IMR-90 (cell line): ENCODE measurements around the gene LMAN2. TPM values are rescaled to one million over a fixed set of nuclear protein-coding genes. Genes with fewer than 3 reads are reported as not detected.
A peak's percentile ranks its signal among the peaks of the same experiment; 100 is the strongest.

Source experiments
- ATAC-seq: fragments of 200-7000 bp; cut with Tn5 transposase; 2 replicates; pipeline ENCODE4 v1.9.1; 2020; ENCODE audit warnings: low read depth, mild to moderate bottlenecking, moderate library complexity
- BruUV-seq: library from RNA; stranded (reverse); fragments of 400-500 nt; replicated peaks from 2 replicates; lab custom pipeline; 2021; lab: Mats Ljungman, UMichigan
- CTCF ChIA-PET: fragments of 300-600 bp; formaldehyde crosslinking; extraction: SDS; loops from one replicate; lab custom pipeline; 2021; ENCODE audit warnings: antibody characterized with exemption; lab: Yijun Ruan, JAX
- POLR2A ChIA-PET: fragments of 300-600 bp; sonication (Branson Sonifier 250); formaldehyde crosslinking; loops from one replicate; lab custom pipeline; 2022; ENCODE audit warnings: antibody characterized with exemption; ENCODE audit not compliant: unreplicated experiment; lab: Charles Lee
- DNase-seq: peaks from one replicate; pipeline ENCODE4 v3.0.0; 2013
- H2AFZ ChIP-seq: replicated peaks from 2 replicates; pipeline ENCODE3; 2013; ENCODE audit warnings: low read length, mild to moderate bottlenecking; ENCODE audit not compliant: poor library complexity
- H2AK5ac ChIP-seq: 2 replicates; pipeline ENCODE4 v1.6.1; 2013; ENCODE audit warnings: low read depth, low read length, inconsistent platforms
- H2AK9ac ChIP-seq: replicated peaks from 2 replicates; pipeline ENCODE3; 2013; ENCODE audit warnings: mild to moderate bottlenecking, low read depth, low read length, moderate library complexity; ENCODE audit not compliant: poor library complexity
- H2BK120ac ChIP-seq: 2 replicates; pipeline ENCODE4 v1.6.1; 2013; ENCODE audit warnings: low read depth, low read length, inconsistent platforms
- H2BK15ac ChIP-seq: 3 replicates; pipeline ENCODE4 v1.6.1; 2013; ENCODE audit warnings: low read depth, low read length, inconsistent platforms
- H2BK20ac ChIP-seq: 2 replicates; pipeline ENCODE4 v1.6.1; 2013; ENCODE audit warnings: low read depth, mild to moderate bottlenecking, inconsistent platforms, low read length, moderate library complexity
- H2BK5ac ChIP-seq: 2 replicates; pipeline ENCODE4 v1.6.1; 2013; ENCODE audit warnings: mild to moderate bottlenecking, low read depth, low read length, inconsistent platforms; ENCODE audit not compliant: poor library complexity, severe bottlenecking
- H3K14ac ChIP-seq: replicated peaks from 2 replicates; pipeline ENCODE4 v1.6.1; 2013; ENCODE audit warnings: low read depth, low read length, inconsistent platforms
- H3K18ac ChIP-seq: 2 replicates; pipeline ENCODE4 v1.6.1; 2013; ENCODE audit warnings: low read depth, low read length, control low read depth
- H3K23ac ChIP-seq: 2 replicates; pipeline ENCODE4 v1.6.1; 2013; ENCODE audit warnings: low read depth, low read length, inconsistent platforms
- H3K27ac ChIP-seq: 2 replicates; pipeline ENCODE4 v1.5.1; 2013; ENCODE audit warnings: mild to moderate bottlenecking, control low read depth, low read length; ENCODE audit not compliant: insufficient read depth
- H3K27me3 ChIP-seq: 2 replicates; pipeline ENCODE4 v1.6.1; 2013; ENCODE audit warnings: low read length; ENCODE audit not compliant: control insufficient read depth, insufficient read depth
- H3K36me3 ChIP-seq: 2 replicates; pipeline ENCODE4 v1.6.1; 2013; ENCODE audit warnings: low read length, mixed read lengths; ENCODE audit not compliant: control insufficient read depth, insufficient read depth
- H3K4ac ChIP-seq: 2 replicates; pipeline ENCODE4 v1.6.1; 2013; ENCODE audit warnings: low read depth, low read length, inconsistent platforms
- H3K4me1 ChIP-seq: 2 replicates; pipeline ENCODE4 v1.6.1; 2013; ENCODE audit warnings: low read length, mixed read lengths; ENCODE audit not compliant: control insufficient read depth, insufficient read depth
- H3K4me2 ChIP-seq: 2 replicates; pipeline ENCODE4 v1.6.1; 2013; ENCODE audit warnings: low read depth, mild to moderate bottlenecking, control low read depth, low read length, moderate library complexity
- H3K4me3 ChIP-seq: 2 replicates; pipeline ENCODE4 v1.5.1; 2013; ENCODE audit warnings: low read depth, mild to moderate bottlenecking, control low read depth, low read length, moderate library complexity; ENCODE audit not compliant: insufficient read depth
- H3K56ac ChIP-seq: 2 replicates; pipeline ENCODE4 v1.6.1; 2013; ENCODE audit warnings: low read length, inconsistent platforms; ENCODE audit not compliant: insufficient read depth; ENCODE audit errors: extremely low read depth
- H3K79me1 ChIP-seq, 2 experiments: 2 replicates each; pipeline ENCODE4 v1.6.1; 2013; ENCODE audit warnings: low read length in 2 of 2, inconsistent platforms in 1 of 2, low read depth in 1 of 2
- H3K9ac ChIP-seq: 2 replicates; pipeline ENCODE4 v1.6.1; 2013; ENCODE audit warnings: low read depth, low read length, control low read depth
- H3K9me1 ChIP-seq: 2 replicates; pipeline ENCODE4 v1.6.1; 2013; ENCODE audit warnings: low read length, inconsistent platforms; ENCODE audit not compliant: insufficient read depth
- H3K9me3 ChIP-seq: 2 replicates; pipeline ENCODE4 v1.6.1; 2013; ENCODE audit warnings: low read length; ENCODE audit not compliant: control insufficient read depth, insufficient read depth
- H4K20me1 ChIP-seq: 2 replicates; pipeline ENCODE4 v1.6.1; 2013; ENCODE audit warnings: low read length, inconsistent platforms; ENCODE audit not compliant: insufficient read depth
- H4K5ac ChIP-seq: 2 replicates; pipeline ENCODE4 v1.6.1; 2013; ENCODE audit warnings: mild to moderate bottlenecking, low read depth, low read length, control low read depth
- H4K8ac ChIP-seq, 2 experiments: 2 replicates each; pipeline ENCODE4 v1.6.1; 2013; ENCODE audit warnings: low read depth in 2 of 2, low read length in 2 of 2, control low read depth in 1 of 2, inconsistent platforms in 1 of 2
- H4K91ac ChIP-seq: 2 replicates; pipeline ENCODE4 v1.6.1; 2013; ENCODE audit warnings: low read depth, low read length, inconsistent platforms; ENCODE audit not compliant: insufficient read depth
- FOS ChIP-seq: fragments of 150-350 bp; IDR thresholded peaks from 2 replicates; pipeline ENCODE4 v1.6.1; 2016; ENCODE audit warnings: low read depth, low read length
- MAFK ChIP-seq: IDR thresholded peaks from 2 replicates; pipeline ENCODE4 v1.6.1; 2012; ENCODE audit warnings: low read depth, low read length, improper control_type of control experiment
- MAZ ChIP-seq: IDR thresholded peaks from 2 replicates; pipeline ENCODE4 v1.6.1; 2012; ENCODE audit warnings: low read depth, mild to moderate bottlenecking, low read length, improper control_type of control experiment, moderate library complexity, borderline replicate concordance
- RAD21 ChIP-seq: IDR thresholded peaks from 2 replicates; pipeline ENCODE4 v1.6.1; 2012; ENCODE audit warnings: low read length, improper control_type of control experiment
- RCOR1 ChIP-seq: IDR thresholded peaks from 2 replicates; pipeline ENCODE4 v1.6.1; 2012; ENCODE audit warnings: mild to moderate bottlenecking, low read length, improper control_type of control experiment; ENCODE audit not compliant: insufficient replicate concordance
- RFX5 ChIP-seq: IDR thresholded peaks from 2 replicates; pipeline ENCODE4 v1.8.0; 2012; ENCODE audit warnings: low read depth, mild to moderate bottlenecking, low read length, moderate library complexity
- WGBS, 2 experiments: methylation state at CpG; one replicate each; pipeline versions ENCODE4 v1.1.5 to v1.1.7; 2013; ENCODE audit warnings: missing lambda C conversion rate in 2 of 2; ENCODE audit not compliant: insufficient read length in 1 of 2; ENCODE audit errors: extremely low coverage in 2 of 2; 5-methylcytosine and 5-hydroxymethylcytosine counted together
- dilution Hi-C: fragments of 300-500 bp; cut with HindIII; formaldehyde crosslinking; loops from one replicate; pipeline ENCODE4 v1.14.3; 2018; ENCODE audit warnings: low sequenced_read_pairs; ENCODE audit not compliant: unreplicated experiment
- in situ Hi-C: fragments of 300-500 bp; cut with MboI; formaldehyde crosslinking; loops from 3 replicates; pipeline ENCODE4 v1.14.3; 2019; ENCODE audit warnings: low sequenced_read_pairs, inconsistent platforms, mixed read lengths
- intact Hi-C: fragments of 100-400 bp; cut with micrococcal nuclease; formaldehyde crosslinking; loops from 2 replicates; pipeline ENCODE4 v1.10.0; 2022
- polyA plus RNA-seq, 3 experiments: library from polyadenylated mRNA; depleted of rRNA; stranded (reverse); fragments of >200 nt; gene quantifications; 2 replicates each; pipeline ENCODE4 v1.2.3, GENCODE V29; 2012; ENCODE audit warnings: low replicate concordance in 1 of 3
- total RNA-seq: library from RNA; depleted of rRNA; stranded (reverse); fragments of >200 nt; gene quantifications from 2 replicates; pipeline ENCODE4 v1.2.3, GENCODE V29; 2012
- TF ChIP-seq, protein P1 (sequence below): fragments of 150-350 bp; IDR thresholded peaks from 2 replicates; pipeline ENCODE4 v1.6.1; 2016; ENCODE audit warnings: low read depth, mild to moderate bottlenecking, low read length, moderate library complexity, borderline replicate concordance

Gene LMAN2
- total and polyA plus RNA-seq, 2 of the 4 experiments (the other 2 are of a cell fraction): 253 to 303 TPM

GRCh38 chr5:177397875-177398390, 46.5 kb upstream of the LMAN2 start:
- Histone ChIP-seq H2BK5ac (no peak overlapping the region), H3K4ac (no peak overlapping the region), H2AK9ac (peak overlapping the region; percentile 5), H2BK120ac (no peak overlapping the region), H4K5ac (no peak overlapping the region), H4K8ac (no peak overlapping the region), H3K79me1 (no peaks in the 10 kb centered on the region), H3K27ac (no peak overlapping the region), H3K14ac (no peak overlapping the region), H2BK20ac (no peak overlapping the region), H3K23ac (no peak overlapping the region), H3K18ac (no peak overlapping the region), H2AK5ac (no peak overlapping the region), H3K9me3 (peaks cover 2% of the 10 kb centered on the region; the same call in 1 of the 2 replicates), H3K4me2 (no peak overlapping the region), H4K91ac (no peak overlapping the region), H2BK15ac (no peak overlapping the region), H3K4me3 (no peak overlapping the region), H3K27me3 (peaks cover 82% of the 10 kb centered on the region), H3K36me3 (no peaks in the 10 kb centered on the region), H4K20me1 (no peaks in the 10 kb centered on the region), H3K9me1 (no peaks in the 10 kb centered on the region), H3K9ac (no peak overlapping the region), H2AFZ (no peak overlapping the region), H3K56ac (no peak overlapping the region), H3K4me1 (no peaks in the 10 kb centered on the region; the same call in 1 of the 2 replicates)
- 79% methylated on average over 9 of the region's 16 CpGs; no CpG with 5 or more reads in 1 of the 2 experiments for WGBS, 2 experiments
- CTCF ChIA-PET: no interaction called here
- ATAC-seq (no peak), DNase-seq (no peak)
- TF ChIP-seq MAFK: no peak
- TF ChIP-seq, protein P1, sequence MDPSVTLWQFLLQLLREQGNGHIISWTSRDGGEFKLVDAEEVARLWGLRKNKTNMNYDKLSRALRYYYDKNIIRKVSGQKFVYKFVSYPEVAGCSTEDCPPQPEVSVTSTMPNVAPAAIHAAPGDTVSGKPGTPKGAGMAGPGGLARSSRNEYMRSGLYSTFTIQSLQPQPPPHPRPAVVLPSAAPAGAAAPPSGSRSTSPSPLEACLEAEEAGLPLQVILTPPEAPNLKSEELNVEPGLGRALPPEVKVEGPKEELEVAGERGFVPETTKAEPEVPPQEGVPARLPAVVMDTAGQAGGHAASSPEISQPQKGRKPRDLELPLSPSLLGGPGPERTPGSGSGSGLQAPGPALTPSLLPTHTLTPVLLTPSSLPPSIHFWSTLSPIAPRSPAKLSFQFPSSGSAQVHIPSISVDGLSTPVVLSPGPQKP: no peak
- no peak for TF ChIP-seq RCOR1
- TF ChIP-seq FOS: no peak
- no peak for TF ChIP-seq MAZ
- no peak for TF ChIP-seq RFX5
- no peak for TF ChIP-seq RAD21
- in situ Hi-C loops (no loop called here), dilution Hi-C loops (no loop called here), intact Hi-C loops (no loop called here)
- POLR2A ChIA-PET: no interaction called here
- no TSS peak for BruUV-seq
